HG03457 (cell line): ENCODE data around the gene SPHK2.
"Not testable (repeated sequence)": the region's sequence is repeated elsewhere in the genome, so short reads cannot be mapped to it uniquely, and the experiment has no call there.

Source experiments
- ATAC-seq: cut with Tn5 transposase; IDR thresholded peaks from one replicate; pipeline ENCODE4 v1.9.1; 2021; ENCODE audit warnings: moderate number of reproducible peaks; ENCODE audit not compliant: unreplicated experiment

Gene SPHK2

GRCh38 chr19:48656840-48657474 is 37.7 kb downstream of the SPHK2 start:
- no peak for ATAC-seq

DNA sequence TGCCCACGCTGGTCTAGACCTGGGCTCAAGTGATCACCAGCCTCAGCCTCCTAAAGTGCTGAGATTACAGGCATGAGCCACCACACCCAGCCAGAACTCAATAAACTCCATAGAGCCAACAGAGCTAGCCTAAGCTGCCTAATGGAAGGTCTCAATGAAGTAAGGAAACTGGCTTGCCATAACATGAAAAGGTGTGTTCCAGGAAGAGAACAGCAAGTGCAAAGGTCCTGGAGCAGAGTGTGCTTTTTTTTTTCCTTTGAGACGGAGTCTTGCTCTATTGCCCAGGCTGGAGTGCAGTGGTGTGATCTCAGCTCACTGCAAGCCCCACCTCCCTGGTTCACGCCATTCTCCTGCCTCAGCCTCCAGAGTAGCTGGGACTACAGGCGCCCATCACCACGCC is 38.5 kb downstream of the SPHK2 start:
- ATAC-seq: not testable (repeated sequence)

DNA sequence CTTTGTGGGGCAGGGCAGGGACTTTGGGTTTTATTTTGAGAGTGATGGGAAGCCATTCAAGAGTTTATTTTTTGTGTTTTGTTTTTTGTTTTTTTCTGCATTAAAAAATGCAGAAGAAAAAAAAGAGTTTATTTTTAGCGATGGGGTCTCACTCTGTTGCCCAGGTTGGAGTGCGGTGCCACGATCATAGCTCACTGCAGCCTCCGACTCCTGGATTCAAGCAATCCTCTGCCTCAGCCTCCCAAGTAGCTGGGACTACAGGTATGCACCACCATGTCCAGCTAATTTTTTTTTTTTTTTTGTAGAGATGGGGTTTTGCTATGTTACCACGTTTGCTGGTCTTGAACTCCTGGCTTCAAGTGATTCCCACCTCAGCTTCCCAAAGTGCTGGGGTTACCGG is 39.2 kb downstream of the SPHK2 start:
- ATAC-seq: no peak

DNA sequence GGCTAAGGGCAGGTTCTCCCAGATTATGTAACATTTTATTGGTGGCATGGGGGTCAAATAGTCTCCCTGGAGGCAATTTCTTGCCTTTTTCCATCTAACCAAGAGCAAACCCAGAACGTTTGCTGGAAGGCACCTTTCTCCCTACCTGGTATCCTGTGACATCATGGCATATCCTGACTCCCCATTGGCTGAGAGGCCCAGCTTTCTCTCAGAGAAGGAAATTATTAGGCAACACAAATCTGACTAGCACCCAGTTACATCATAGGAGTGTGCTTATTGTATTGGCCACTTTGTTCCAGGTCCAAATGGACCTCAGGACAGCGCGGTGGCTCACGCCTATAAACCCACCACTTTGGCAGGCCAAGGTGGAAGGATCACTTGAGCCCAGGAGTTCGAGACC is 40.5 kb downstream of the SPHK2 start:
- ATAC-seq: no peak

DNA sequence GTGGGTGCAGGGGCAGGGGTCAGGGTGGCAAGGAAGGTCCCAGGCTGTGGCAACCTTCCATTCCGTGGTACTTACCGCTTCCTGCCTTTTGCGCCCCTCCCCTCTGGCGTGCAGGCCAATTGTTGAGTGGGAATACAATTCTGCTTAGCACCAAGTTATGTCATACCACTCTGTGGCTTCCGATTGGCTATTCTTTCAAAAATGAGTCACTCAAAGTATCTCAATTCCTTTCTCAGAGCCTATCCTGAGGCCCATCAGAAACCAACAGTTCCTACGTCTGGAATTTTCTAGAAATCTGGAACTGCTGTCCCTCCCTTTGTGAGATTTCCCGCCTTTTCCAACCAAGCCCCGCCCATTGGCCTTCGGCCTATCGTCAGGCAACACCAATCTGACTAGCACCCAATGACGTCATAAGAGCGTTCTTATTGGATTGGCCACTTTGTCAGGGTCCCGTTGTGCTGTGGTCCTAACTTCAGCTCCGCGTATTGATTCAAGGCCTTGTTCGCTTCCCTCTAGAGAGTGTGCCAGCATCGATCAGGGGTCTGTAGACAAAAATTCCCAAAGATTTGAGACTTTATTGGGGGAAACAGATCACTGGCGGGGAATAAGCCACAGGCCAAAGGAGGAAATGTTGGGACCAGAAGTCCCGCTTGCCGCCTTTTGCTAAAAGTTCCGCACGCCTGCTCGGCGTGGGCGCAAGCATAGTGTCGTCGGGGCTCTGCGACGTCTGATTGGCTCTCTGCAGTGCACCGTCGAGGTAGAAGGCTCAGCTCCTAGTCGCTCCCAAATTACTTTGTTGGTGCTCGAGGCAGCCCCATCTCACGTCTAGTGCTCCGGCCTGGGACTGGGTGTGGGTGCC is 41.8 kb downstream of the SPHK2 start:
- ATAC-seq: no peak

GRCh38 chr19:48661711-48662090 is 42.4 kb downstream of the SPHK2 start:
- ATAC-seq: no peak

DNA sequence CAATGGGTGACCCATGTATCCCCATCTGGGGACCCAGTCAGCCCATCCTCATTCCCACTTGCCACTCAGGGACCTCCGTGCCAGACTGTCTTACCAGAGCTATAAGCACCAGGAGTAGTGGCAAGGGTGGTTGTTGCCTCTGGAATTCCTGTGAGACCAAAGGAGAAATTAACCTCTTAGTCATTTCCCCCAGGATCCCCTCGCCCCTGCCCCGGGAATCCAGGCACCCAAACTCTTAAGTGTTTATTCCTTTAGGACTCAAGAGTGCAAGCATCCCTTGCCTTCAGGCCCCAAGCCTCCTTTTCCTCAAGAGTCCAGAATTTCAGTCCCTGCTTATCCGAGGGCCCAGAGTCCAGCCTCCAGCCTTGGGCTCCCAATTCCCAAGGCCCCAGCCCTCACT is 44.4 kb downstream of the SPHK2 start:
- ATAC-seq: no peak

DNA sequence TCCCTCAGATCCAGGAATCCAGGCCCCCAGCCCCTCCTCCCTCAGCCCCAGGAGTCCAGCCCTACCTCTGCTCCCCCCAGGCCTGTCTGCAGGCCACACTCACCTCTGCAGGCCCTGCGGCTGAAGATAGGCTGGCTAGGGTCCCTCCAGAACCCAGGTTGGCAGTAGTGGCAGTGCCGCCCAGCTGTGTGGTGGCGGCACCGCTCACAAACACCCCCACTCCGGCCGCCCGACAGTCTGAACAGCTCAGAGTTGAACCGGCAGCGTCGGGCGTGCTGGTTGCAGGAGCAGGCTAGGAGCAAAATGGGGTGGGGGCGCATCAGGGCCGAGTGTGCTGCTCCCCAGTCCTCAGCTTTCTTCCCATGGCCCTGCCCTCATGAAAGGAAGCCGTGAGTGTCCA is 45.2 kb downstream of the SPHK2 start:
- no peak for ATAC-seq

DNA sequence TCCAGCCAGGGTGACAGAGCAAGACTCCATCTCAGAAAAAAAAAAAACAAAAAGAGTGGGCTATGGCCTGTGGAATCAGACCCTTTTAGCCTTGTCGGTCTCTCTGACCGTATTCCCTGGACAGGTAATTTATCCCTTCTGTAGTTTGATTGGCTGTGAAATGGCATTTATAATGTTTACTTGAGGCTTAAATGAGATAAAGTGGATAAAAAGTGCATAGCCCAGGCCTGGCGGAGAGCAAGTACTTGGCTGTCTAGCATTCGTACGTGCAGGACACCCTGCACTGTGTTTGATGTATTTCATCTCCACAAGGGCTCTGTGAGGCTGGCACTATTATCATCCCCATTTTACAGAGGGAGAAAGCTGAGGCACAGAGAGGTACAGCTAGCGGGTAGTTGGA is 46.5 kb downstream of the SPHK2 start:
- ATAC-seq: no peak

DNA sequence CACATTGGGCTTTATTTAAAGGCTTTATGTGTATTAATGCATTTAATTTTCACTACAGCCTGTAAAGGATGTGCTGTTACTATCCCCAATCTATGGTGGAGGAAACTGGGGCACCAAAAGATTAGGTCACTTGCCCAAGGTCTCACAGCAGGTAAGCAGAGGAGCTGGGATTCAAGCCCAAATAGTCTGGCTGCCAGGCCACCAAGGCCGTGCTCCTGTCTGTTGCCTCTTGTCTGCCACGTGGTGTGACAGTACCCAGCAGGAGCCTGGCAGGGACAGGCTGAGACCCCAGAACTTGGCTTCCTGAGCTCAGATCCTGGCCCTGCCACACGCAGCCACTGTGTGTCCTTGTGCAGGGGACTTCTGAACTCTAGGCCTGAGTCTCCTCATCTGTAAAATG is 49.0 kb downstream of the SPHK2 start:
- ATAC-seq: no peak

DNA sequence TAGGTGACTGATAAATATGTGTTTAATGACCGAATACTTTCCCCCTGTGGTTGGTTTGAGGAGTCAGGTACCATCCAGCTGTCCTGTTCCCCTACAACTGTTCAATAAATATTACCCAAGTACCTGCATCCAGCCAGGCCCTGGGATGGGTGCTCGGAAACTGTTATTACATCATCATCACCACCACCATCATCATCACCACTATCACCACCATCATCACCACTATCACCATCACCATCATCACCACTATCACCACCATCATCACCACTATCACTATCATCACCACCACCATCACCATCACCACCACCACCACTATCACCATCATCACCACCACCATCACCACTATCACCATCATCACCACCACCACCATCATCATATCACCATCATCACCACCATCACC is 49.5 kb downstream of the SPHK2 start:
- no peak for ATAC-seq

- no peak for ATAC-seq
Measured at GRCh38 chr19:48669903-48670668, 50.8 kb downstream of the SPHK2 start.

DNA sequence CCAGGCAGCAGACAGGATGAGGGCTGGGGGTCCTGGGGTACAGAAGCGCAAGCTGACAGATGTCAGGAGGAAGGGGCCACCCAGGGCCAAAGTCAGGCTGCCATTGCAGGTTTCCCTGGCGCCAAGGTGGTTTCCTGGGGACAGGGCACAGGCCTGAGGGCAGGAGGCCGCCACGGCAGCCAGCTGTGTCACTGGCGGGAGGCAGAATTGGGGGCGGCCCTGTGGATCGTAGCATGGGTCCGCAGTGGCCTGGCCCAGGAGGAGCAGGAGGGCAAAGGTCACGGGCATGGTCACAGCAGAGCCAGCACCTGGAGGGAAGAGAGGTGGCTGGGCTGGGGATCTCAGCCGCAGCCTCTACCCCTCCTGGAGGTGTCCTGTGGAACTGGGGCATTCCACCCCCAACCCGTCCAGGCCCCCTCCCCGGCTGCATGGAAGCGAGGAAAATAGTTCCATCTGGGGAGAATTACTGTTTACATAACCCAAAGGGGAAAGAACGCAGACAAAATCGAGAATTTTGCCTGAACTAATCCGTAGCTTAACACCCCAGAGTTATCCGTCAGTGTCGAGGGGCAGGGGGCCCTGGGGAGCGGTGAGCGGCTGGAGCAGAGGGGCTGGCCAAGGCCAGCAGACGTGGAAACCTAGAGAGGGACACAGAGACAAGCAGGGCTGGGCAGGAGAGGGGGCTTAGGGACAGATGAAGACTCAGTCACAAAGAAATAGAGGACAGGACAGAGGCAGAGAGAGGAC is 51.6 kb downstream of the SPHK2 start:
- no peak for ATAC-seq

- no peak for ATAC-seq
Measured at GRCh38 chr19:48671446-48671995, 52.2 kb downstream of the SPHK2 start.

GRCh38 chr19:48672994-48673393 is 53.7 kb downstream of the SPHK2 start, which contains the start of gene NTN5:
Gene NTN5 (minus strand): TSS chr19:48673017. CDS start chr19:48670986, 2,031 bp downstream.
- no peak for ATAC-seq

DNA sequence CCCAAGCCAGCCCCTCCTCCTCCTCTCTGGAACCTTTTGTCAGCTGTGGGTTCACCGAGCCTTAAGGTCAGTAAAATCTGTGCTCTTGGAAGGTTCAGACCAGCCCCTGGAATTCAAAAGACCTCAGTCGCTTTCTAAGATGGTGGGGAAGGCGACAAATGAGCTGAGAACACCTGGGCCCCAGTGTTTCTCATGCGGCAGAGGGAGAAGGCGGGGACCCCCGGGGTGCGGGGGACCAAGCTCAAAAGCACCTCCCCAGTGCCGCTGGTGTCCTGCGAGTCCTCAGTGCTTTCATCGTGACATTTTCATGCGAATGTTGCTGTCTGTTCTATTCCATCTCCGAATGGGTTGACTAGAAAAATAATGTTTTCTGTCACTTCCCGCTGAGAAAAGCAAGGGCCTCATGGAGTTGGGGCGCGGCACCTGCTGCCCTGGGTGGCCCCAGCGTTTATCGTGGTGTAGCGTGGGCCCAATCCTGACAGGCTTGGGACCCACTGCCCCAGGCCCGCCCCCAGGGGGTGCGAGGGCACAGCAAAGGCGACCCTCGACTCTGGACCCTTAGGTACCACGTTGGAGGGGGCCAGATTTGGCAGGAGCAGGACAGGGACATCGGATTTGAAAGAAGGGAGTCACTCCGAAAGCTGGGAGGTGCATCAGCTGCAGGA is 54.3 kb downstream of the SPHK2 start:
- no peak for ATAC-seq

- no peak for ATAC-seq
Measured at GRCh38 chr19:48674216-48674809, 55.0 kb downstream of the SPHK2 start.

DNA sequence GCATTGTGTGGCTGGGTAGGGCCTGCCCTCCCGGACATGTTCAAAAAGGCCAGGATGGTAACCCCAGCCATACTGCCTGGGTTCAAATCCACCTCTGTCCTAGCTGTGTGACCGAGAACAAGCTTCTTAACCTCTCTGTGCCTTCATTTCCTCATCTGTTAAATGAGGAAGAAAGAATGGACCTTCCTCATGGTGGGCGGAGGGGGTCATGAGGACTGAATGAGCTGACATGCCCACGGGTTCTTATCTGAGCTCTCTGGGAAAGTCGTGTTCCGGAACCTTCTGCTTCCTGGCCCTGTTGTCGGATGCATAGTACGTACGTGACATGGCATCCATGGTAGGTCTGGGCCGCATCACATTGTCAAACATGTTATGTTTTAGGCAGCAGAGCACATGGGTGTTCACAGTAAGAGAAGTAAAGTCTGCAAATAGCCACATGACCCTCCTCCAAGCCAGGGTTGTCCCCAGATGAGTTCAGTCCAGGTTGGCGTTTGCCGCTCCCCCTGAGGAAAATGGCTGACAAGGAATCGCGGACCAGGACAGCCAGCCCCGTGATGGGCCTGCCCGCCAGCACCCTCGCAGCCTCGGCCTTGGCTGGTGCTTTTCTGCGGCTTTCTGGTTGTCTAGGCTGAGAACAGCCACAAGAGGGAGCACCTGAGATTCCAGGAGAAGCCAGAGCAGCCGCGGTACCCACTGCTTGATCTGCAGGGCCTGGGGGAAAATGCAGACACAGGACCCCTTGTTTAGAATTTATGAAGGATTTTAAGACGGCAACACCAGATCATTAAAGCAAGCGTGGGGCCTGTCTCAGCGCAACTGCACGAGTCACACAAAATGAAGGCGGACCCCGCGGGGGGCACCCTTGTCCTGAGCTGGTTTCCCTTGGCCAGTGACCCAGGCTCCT is 55.9 kb downstream of the SPHK2 start:
- no peak for ATAC-seq

DNA sequence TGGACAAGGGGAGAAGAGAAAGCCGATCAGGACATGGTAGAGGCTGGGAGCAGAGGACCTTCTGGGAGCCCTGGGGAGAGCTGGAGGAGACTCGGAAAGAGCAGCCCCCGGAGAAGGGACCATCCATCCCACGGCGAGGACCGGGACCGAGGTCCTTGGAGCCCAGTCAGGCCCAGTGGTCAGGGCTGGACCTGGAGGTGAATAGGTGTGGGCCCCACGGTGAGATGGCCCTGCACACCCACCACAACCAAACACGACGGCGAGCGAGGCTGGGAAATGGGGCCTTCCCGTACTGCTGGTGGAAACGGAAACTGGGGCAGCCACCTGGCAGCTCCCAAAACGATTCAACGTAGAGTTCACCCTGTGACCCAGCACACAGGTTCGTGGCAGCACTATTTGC is 57.2 kb downstream of the SPHK2 start:
- no peak for ATAC-seq
